HL-60/S4 treated with retinoic acid at 250 ng/mL for 4 days and 3 days (cell line): ENCODE data around the gene GSG1.

ENCODE experiments used
- in situ Hi-C: fragments of 300-500 bp; cut with MboI; formaldehyde crosslinking; loops from 2 replicates; pipeline ENCODE4 v1.7.0; 2022; ENCODE audit warnings: low sequenced_read_pairs

GSG1 gene

DNA sequence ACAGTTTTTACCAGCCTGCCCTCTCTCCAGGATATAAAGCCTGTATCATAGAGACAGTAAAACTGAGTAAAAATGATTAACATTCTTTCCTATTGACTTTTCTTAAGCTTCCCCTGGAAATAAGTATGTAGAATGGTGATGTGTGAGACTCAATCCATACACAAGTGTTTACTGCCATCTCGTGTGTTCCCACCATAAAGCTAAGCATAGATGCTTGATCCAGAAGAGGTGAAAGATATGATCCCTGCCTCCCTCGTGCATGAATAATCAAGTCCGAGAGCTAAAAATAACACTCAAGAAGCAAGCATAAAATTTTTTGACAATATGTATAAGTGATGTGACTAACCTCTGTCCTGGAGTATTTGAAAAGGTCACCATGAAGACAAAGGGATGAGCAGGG is 16.9 kb upstream of the GSG1 start:
- in situ Hi-C loops: no loop called here

DNA sequence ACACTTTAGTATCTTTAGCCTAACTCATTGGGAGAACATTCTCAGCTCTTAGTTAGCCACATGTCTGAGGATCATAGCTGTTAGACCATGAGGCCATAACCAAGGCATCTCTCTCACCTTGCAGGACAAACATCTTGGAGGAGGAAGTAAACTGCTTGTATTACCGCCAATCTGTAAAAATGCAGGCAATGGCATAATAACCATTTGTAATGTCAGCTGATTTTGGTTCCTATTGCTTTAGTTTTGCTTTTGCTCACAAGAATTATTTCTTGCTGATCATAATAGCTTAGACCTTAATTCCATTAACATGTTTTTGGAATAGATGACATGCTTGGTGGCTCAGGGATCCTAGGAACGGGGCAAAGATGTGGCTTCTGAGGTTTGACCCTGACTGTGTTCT is 16.4 kb upstream of the GSG1 start:
- in situ Hi-C loops: no loop called here

DNA sequence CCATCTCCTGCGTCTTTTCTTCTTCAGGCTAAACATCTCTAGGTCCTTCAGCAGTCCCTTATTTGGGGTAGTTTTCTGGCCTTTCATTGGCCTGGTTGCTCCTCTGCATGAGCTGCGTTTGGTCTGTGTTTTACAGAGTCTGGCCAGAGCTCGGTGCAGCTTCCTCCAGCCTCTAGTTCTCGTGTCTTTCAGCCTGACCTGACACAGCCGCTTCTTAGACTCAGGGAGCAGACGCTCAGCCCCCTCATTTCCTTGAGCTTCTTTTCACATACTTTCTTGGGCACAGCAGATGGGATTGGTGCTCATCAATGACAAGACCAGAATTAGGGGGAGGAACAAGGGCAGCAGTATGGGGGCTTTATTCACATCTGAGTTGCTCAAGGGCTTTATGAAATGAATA is 13.6 kb upstream of the GSG1 start:
- in situ Hi-C loops: no loop called here

DNA sequence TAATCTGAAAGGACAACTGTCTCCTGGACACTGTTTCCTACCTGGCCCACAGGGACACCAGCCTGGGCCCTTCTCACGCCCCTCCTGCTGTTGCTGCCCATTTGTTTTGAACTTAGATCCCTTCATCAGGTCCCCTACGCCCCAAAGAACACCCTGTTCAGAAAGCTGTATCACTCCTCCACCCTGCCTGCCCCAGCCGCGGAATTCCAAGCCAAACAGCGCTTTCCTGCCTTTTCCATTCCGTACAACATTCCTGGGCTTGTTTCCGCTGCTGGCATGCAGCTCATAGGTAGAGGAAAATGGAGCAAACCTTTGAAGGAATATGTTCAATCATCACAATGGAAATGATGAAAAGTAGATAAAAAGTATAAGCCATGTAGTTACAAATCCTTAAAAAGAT is 12.8 kb upstream of the GSG1 start:
- in situ Hi-C loops: no loop called here

DNA sequence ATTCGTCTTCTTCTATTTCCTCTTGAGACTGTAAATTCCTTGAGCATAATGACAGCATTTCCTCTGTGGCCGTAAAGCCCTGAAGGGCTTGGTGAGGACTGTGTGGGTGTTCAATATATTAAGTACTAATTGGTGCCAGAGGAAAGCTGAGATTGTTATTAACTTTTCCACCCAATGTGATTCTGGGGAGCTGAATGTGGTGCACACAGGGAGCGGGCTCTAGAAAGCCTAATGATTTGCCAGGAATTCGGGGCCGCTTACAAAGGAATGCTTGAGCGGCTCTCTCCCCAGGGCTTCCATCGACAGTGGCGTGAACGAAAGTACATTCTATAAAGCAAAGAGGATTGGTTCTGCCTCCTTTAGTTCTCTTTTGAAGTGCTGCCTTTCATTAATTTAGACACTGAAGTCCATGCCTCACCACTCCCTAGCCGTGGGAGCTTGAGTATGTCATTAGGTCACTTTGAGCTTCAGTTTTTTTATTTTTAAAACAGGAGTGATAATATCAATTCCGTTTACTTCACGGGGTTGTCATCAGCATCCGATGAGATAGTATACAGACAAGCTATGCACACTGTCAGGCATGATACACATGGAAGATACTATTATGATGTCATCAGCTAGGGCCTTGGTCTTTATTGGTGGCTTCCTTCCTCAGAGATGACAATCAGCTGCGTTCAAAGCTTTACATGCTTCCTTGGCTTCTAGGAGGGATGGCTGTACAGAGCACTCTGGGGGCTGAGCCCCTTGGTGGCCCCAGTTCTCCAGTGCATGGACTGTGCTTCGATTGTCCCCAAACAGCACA is 11.0 kb upstream of the GSG1 start:
- in situ Hi-C loops: no loop called here

DNA sequence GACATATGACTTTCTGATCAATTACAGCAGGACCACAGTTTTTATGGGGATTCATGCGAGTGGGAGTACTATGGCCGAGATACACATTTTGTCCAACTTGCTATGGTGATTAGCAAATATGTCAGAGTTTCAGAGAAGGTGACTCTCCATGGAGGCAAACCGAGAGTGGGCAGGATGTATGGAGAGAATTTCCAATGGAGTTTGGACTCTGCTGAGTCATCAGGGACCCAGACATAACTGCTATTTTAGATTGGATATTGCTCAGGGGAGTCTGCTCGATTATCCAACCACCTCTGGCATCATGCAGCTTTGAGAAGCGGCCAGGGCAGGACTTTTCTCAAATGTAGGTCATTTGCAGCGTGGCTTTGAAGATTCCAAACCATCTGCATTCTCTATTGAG is 9.5 kb upstream of the GSG1 start:
- in situ Hi-C loops: no loop called here

DNA sequence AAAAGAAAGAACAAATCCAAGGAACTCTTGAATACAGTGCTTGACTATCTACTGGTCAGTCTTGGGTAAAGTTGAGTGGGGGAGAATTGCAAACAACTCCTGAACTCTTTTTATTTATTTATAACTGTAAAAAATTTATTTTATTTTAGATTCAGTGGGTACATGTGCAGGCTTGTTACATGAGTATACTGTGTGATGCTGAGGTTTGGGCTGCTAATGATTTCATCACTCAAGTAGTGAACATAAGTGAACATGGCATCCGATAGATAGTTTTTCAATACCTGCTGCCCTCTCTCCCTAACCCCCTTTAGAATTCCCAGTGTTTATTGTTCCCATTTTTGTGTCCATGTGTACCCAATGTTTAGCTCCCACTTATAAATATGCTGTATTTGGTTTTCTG is 3.2 kb upstream of the GSG1 start:
- in situ Hi-C loops: no loop called here

DNA sequence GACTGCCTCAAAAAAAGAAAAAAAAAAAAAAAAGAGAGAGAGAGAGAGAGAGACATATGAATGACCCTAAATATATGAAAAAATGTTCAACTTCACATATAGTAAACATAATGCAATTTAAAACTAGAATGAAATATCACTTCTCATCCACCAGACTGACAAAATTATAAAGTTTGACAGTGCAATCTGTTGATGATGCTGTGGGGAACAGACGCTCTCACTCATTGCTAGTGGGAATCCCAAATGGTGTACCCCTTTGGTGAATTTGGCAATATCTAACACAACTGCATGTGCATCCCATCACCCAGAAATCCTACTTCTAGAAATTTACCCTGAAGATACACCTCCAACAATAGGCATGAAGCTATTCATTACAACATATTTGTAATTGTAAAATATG is 2.3 kb upstream of the GSG1 start:
- in situ Hi-C loops: no loop called here

DNA sequence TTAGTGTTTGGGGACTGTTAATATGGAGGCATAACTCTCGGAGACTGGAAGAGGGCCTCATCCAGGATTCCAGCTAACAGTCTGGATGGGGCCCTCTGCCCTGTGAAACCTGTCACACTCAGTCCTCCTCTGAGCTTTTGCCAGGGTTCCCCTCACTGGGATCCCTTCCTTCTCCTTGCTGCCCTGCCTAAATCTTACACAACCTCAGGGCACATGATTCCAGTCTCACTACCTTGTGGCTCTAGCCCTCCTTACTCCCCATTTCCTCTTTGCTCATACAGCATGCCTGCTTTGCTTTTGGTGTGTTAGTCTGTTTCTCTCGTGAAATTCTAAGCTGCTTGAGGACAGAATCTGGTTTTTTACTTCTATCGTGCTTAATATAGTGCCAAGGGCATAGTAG is 942 bp upstream of the GSG1 start:
- in situ Hi-C loops: no loop called here

DNA sequence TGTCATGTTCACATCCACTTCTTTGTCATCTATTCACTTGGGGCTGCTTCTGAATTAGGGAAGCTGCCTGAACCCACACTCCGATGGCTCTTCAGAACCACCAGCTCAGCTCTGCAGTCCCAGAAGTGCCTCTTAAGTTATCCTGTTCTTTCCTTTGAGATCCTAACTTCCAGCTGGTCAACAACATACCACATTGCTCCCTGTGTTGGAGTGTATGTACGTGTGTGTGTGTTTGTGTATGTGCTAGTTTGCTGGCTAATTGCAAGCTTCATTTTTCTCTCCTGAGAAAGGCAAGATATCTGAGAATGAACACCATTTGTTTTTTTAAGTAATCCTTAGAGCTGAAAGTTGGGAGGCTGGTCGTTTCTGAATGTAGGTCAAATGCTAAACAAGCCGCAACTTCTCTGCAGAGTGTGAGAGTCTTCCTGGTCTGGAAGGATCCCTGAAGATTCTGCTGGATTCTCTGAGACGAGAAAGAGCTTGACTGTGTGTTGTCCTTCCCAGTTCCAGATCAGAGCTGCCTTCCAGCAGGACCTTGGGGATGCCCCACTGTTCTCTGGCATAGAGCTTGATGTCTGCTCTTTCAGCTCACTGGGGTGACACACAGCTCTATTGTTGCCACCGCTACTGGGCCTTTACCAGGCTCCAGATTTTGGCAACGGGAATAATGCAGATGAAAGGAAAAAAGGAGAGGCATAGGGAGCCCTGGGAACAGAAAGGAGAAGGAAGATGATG is 839 bp downstream of the GSG1 start:
- in situ Hi-C loops: no loop called here

DNA sequence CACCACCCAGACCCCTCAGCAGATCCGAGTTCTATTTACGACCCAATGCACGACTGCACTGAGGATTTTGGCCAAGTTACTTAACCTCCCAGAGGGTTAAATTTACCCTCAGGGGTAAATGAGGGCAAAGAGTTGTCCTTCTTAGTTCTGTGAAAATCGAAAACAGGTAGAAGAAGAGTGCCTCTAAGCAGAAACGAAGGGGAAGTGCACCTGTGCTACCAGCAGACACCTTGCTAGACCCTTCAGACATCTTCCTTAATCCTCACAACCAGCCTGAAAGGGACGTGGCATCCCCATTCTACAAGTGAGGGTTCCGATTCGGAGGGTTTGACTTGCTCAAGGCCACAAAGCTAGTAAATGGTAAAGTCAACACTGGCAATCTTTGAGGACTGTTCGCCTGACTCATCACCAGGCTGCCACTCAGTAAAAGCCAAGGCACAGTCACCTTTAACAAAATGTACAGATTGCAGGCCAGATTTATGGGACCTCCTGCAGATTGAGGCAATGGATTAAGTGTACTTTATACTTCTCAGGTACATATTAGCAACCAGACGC is 1.6 kb downstream of the GSG1 start:
- in situ Hi-C loops: no loop called here

DNA sequence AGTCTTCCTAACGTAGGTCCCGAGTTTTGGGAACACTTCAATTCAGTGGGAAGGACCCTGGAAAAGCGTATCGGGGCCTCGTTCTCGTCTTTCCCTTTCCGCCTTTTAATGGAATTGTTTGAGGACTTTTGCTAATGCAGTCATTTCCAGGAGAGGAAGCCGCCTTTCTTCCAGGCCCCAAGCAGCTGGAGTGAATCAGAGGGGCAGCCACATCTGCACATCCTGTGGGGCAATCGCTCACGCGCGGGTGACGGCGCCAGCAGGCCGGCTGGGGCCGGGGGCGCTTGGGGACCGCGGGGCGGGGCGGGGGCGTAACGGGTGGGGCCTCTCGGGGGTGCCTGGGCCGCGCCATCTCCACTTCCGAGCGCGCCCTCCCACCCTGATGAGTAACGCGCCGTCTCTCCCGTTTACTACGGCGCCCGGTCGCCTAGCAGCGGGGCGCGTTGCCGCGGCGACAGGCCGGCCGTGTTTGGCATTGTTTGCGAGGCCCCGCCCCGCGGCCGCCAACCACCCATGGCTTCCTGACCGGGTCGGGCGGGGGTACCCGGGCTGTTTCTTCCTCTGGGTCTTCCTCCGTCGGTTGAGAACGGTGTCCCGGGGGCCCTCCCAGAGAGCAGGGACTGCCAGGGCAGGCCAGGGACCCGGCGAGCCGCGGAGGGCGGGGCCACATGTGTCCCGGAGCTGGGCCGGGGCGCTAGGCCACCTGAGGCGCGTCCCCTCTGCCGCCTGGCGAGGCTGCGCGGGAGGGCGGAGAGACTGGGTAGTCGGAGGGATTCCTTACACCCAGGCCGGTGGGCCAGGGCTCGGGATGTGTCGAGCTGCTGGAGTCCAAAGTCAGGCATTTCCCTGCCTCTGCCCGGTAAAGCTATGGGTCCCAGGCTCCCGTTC is 2.3 kb downstream of the GSG1 start:
- in situ Hi-C loops: no loop called here

DNA sequence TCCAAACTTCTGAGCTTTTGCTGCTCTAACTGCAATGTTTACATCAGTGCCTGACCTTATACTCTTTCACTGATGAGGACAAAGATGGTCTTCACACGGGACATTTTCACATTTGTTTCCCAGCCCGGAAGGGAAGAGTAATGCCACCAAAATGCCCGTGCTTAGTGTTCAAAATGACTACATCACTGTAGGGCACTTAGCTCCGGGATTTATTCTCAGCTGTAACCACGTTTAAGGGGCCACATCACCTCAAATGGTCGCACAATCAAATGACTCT is 2.9 kb downstream of the GSG1 start:
- in situ Hi-C loops: no loop called here

DNA sequence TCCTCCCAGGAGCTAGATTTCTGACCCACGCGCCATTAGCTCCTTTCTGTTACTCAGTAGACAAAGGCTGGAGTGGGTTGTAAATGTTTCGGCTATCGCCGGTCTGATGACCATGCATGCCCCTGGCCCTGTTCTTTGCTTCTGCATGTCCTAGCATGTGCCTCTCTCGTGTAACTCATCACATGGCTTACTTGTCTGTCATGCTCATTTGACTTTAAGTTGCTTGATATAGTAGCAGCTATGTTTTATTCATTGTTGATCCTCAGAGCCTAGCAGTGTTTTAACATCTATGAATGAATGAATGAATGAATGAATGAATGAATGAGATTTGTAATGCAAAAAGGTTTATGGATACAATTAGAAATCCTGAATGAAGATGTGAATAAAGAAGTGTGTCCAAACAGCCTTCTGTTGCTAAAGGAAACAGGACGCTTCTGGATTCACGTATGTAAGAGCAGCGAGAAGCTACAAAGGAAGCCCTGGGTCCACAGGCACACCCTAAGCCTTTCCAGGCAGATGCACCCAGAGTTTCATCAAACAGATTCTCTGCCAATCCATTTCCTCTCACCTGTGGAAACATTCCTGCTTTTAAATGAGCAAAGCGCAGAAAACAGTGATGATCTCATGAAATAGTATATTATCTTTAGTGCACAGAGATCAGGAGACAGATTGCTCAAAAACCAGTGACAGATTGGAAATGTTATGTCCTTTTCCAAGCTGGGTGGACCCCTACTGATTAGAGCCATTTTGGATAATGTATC is 3.4 kb downstream of the GSG1 start:
- in situ Hi-C loops: no loop called here

DNA sequence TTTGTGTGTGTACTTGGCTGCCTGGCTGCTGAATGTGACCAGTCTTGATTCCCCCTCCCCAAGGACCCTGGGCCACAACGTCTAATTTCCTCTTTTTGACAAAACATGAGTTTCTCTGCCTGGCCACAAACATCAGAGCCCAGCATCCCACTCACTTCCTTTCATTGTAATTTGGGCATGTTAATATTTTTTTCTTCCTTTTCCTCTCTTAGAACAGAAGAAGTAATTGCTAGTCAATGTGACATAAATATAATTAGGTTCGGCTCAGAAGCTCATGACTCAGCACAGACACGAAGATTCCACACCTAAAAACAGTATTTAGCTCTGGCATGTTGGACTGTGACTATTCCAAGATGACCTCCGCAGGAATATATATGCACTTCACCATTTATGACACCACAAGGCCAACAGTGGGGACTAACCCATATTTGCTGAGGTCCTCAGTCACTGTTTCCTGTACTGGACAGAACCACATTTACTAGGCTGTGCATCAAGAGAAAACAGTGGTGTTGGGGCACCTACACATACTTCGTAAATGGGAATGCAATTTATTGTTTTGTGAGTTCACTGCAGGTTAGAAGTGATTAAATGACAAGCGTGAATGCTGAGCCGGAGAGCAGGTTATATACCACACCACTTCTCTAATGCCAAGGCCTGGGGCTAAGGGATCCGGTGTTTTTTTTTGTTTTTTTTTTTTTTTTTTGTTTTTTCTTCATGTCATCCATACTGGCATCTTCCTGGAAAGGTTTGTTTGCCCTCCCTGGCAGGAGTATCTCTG is 4.2 kb downstream of the GSG1 start:
- in situ Hi-C loops: no loop called here

DNA sequence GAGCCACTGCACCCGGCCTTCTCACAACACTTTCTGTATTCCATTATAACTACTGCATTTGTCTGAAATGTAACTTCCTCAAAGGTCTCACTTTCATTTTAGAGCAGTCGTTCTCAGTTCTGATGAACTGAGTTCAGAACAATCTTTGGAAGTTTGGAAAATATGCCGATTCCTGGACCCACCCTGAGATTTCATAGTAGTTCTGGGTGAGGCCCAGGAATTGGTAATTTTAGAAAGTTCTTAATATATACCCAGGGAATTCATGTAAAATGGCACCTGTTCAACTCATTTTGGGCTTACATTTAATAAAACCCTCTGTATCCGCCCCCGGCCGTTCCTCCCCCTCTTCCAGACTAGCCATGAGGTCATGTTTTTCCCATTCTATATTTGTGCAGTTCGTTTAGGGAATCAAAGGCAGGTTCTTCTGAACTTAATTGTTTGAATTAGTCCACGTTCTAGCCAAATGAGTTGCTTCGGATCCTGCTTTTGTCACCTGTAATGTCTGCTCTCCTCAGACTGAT is 5.9 kb downstream of the GSG1 start:
- in situ Hi-C loops: no loop called here

DNA sequence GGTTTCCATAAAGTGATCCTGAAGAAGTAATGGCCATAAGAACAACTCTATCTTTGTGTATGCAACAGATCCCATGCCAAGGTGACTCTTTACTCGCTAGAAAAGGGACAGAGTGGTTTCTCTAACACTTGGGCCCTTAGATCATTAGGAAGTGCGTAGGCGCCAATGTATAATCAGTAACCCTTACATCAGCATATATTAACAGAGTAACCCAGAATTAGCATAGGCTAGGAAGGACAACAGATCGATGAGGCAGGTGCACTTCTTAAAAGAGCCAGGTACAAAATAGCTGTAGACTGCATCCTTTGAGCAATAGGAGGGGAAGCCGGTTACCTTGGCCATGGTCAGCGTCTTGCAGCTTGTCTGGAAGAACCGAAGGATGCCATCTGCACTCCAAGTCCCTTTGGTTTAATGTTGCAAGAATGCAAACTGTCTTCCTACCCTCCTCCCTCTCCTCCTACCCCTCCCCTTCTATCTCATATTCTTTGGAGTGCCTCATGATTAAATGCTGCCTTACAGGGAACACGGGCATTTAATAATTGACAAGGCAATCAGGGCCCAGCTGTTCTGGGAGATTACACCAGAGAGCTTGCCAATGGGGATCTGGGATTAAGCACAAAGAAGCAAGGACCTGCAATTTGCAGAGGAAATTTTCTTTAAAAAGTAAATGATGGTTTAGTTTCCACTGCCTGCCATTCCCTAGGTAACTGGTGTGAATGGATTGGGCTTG is 8.0 kb downstream of the GSG1 start:
- in situ Hi-C loops: no loop called here

DNA sequence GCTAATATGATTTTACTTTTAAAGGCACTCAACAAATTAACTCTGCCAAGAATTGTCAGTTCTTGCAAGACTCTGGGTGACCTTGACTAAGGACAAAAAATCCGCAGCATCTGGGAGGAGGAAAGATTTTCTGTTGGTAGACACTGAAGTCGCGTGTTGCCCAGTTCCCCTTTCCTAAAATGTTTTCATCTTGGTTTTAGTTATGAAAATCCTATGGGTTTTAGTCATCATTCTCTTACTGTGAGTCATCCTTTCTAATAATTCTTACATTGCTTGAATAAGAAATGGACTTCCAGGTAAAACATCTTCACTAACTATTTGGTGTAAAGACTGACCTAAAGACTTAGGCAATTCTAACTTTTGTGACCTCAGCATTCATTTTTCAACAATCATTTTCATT is 9.1 kb downstream of the GSG1 start:
- in situ Hi-C loops: no loop called here

DNA sequence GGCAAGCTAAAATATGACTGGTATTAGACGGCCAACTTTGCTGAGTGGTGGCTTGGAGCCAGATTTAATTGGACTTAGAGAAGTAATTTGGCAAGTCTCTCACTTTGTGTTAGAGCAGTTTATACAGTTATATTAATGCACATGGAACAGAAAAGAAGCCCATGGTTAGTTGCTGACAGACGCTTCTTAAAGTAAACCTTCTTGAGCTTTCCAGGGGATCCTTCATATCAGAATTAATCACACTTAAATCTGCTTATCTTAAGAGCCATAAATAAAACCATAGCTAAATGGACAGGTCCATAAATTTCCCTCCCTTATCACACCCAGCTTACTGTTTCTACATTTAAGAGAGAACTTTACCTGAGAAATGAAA is 9.6 kb downstream of the GSG1 start:
- in situ Hi-C loops: no loop called here
